Ammon's horn (tissue), 1 donor: Measurements from ENCODE around the gene BRF1.

Experiments used
- DNase-seq: peaks from one replicate; pipeline ENCODE4 v3.0.0-alpha.2; 2016; ENCODE audit warnings: low spot score

Gene BRF1

DNA sequence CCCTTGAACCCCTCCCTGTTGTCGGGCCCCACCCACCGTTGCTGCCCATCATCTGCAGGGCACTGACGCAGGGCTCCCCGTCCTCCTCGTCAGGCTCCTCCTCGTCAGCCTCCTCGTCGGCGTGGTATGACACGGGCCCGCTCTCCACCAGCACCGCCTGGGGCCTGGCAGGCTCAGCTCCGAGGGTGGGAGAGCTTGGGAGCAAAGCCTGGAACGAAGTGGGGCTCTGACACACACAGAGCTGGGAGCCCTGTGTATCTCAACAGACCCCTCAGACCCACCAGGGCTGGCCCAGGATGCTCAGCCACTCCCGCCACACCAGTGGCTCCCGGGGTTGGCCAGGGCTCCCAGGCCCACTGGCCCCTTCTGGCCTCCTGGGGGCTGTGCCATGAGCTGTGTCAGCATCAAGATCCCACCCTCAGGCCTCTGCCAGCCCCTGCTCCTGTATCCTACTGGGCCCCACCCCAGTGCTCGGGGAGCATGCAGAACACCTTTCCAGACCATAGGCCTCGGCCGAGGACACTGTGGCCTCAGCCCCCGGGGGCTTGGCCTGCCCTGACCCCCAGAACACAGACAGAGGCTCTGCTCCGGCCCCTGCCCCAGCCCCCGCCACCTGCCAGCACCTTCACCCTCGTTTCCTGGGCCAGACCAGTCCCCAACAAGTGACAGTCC is 89.6 kb downstream of the BRF1 start:
- DNase-seq = no peak

- no peak for DNase-seq
Measured at GRCh38 chr14:105210266-105211025, 90.4 kb downstream of the BRF1 start.

DNA sequence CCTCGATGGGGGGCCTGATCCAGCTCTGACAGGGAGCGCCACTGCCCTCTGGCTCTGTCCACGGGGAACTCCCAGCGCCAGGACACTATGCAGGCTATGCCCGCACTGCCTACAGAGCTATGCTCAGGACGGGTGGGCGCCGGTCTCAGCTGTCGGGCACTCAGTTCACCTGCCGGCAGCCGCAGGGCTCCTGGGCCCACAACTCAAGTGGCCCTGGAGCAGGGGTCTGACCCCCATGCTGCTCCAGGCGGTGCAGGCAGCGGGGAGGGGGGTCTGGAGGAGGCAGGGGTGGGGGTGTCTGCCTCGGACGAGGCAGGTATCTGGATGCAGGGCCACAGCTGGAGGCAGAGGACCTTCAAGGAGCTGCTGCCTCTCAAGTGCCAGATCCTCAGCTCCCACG is 91.2 kb downstream of the BRF1 start:
- DNase-seq = no peak

DNA sequence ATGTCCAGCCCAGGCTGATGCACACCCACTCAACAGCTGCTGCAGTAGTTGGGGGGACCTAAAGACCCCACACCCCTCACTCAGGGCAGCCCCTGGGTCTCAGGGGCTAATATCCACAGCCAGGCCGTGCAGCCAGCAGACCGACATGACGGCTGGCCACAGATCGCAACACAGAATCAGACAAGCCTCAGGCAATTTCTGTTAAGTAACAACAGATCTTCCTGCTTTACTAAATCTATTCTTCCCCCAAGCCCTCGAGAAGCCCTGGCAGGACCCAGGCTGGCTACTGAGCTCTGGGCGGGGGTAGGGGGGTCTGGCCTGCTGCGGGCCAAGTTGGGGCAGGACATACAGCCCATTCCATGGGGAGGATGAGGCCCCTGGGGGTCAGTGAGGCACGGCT is 91.7 kb downstream of the BRF1 start:
- DNase-seq = no peak

DNA sequence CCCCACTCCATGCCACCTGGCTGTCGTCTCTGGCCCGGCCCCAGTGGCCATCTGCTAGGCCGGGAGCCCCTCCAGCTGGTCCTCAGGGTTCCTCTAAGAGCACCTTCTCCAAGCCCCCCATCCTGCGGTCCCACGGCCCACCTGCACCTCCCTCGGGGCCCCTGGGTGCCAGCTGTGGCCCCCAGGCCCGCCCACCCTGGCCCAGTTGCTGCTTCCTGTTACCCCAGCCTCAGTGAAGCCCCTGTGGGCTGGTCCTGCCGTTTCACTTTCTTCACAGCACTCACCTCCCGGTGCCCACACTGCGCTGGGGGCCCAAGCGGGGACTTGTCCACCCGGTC is 92.1 kb downstream of the BRF1 start:
- no peak for DNase-seq

GRCh38 chr14:105207996-105208737 is 92.6 kb downstream of the BRF1 start:
- no peak for DNase-seq

DNA sequence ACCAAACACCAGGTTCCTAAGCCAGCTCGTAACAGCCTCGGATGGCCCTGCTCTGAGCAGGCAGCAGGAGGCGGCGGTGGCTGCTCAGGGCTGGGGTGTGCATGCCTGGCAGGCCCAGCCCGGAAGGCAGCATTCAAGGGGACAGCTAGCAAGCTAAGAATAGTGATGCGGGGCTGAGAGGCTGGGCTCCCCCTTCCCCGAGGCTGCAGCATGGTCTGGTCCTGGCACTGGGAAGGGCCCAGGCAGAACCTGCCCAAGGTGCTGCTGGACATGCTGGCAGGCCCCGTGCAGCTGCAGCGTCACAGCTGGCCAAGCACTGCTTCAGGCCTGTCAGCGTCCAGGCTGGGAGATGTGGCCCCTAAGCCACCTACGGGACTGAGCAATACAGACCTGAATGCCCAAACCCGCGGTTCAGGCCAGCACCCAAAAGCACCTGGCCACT is 93.3 kb downstream of the BRF1 start:
- no peak for DNase-seq

- no peak for DNase-seq
Measured at GRCh38 chr14:105206873-105207272, 93.9 kb downstream of the BRF1 start.

DNA sequence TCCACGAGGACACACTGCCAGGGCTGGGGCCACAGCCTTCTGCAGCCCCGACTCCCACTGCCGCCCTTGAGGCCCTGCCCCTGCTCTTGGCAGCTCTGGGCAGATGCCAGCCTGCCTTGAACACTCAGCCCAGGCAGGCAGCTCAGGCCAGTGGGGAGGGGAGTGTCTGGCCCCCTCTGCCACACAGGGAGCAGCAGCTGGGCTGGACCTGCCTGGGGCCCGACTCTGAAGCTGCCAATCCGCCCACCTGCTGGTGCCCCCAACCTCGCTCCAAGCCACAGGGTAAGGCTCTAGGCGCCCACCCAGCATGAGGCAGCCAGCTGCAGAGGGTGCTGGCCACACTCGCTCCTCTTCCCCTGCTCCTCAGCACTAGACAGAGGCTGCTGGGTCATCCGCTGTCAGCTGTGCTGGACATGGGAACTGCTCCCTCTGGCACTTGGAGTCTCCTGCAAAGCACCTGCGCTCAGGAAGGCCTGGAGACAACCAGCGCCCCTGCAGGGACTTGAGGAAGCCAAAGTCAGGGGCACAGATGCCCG is 95.1 kb downstream of the BRF1 start:
- no peak for DNase-seq

DNA sequence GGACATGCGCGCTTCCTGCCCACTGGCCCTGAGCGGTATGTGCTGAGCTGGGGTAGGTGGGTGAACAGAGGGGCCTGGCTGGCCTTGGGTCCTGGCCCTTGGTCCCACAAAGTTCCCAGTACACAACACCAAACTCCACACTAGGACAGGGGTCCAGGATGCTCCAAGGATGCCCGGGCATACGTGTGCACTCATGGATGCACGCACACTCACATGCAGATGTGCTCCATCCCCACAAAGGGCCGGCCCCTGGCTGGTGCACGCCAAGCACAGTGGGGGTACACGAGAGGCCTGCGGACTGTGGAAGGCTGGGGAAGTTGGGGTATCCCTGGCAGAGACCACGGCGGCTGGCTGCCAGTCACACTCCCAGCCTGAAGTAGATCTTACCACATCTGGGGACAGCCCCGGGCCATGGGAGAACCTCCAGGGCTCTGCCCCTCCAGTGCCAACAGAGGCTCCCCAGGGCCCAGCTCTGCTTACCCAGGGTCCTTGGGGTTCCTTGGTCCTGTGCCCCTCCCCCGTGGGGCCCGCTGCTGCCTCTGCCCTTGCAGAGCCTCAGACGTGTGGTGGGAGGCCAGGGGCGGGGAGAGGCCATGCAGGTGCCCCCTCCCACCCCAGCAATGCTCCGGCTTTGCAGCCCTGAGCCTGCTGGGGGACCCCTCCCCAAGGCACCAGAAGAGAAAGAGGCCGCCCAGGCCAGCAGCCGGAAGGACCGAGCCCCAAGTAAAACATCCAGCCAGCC is 95.7 kb downstream of the BRF1 start:
- no peak for DNase-seq

DNA sequence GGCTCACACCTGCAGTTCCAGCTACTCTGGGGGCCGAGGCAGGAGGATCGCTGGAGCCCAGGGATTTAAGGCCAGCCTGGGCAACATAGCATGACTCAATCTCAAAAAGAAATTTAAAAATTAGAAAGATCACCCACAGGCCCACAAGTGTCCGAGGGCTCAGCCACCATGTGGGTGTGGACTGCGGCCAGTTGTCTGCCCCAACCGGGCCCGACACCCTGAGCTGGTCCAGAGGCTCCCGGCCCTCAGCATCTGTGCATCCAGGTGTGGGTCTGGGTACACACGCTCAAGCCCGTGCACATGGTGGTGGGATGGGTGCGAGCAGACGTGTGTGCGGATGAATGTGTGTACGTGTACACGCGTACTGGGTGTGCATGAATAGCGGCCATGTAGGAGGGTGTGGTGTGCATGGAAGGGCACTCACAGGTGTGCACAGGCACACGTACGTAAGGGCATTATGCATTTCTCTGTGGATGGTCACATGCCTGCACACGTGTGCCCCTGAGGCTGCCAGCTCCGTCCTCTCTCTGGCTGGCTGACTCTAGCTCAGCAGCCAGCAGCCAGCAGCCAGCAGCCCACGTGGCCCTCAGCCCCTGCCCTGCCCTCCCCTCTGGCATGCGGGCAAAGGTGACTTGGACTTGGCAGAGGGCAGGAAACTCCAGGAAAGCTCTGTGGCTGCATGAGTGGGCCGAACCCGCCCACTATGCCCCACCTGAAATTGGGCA is 96.4 kb downstream of the BRF1 start:
- DNase-seq = peak; percentile 82

GRCh38 chr14:105203701-105204100 is 97.1 kb downstream of the BRF1 start:
- DNase-seq = no peak

- peak; percentile 64 for DNase-seq
Measured at GRCh38 chr14:105203057-105203531, 97.7 kb downstream of the BRF1 start.

GRCh38 chr14:105201925-105202513 is 98.8 kb downstream of the BRF1 start:
- DNase-seq = no peak

DNA sequence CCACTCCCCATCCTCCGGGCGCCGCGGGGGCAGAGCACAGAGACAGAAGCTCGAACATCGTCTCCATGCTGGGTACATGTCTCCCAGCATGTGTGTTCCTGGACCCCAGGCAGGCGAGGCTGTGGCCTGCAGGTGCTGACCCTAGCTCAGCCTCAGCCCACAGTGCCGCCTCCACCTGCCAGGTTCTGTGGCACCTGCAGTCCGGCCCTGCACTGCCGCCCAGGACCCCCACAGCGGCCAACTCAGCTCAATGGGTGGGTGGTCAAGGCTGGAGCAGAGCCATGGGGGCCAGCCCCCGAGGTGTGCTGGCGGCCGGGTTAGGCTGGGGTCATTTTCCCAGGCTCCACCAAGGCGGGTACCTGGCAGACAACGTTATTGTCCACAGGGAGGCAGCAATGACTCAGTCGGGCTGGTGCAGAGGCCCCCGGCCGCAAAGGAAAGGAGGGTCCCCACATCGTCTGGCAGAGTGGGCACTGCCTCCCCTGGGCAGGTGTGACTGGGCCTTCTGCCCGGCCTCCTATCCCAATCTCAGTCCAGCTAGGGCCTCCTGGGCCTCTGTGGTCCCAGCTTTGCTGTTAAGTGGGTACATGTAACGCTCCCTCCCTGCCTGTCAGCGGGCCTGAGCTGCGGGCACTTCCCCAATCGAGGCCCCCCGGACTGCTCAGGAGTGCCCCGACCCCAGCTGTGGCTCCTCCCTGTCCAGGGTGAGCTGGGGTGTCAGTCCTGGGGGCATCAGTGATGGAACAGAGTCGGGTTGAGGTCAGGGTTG is 99.5 kb downstream of the BRF1 start:
- no peak for DNase-seq

DNA sequence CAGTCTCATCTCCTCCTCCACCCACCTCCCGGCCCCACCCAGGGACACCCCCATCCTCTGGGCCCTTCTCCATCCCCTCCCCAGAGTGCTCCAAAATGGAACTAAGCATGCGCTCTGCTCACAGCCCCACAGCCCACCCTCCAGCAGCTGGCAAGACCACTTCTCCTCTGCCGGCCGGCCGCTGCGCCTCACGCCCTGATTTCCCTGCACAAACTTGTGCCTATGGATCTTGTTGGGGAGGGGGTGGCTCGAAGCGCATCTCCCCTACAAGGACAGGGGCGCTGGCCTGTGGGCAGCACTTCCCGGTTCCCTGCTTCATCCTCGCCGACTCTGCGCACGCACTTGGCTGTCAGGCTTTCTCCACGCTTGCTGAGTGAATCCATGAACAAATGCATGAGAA is 100.2 kb downstream of the BRF1 start:
- DNase-seq = no peak

- no peak for DNase-seq
Measured at GRCh38 chr14:105200074-105200473, 100.7 kb downstream of the BRF1 start.

GRCh38 chr14:105199093-105199492 is 101.7 kb downstream of the BRF1 start:
- DNase-seq = no peak

DNA sequence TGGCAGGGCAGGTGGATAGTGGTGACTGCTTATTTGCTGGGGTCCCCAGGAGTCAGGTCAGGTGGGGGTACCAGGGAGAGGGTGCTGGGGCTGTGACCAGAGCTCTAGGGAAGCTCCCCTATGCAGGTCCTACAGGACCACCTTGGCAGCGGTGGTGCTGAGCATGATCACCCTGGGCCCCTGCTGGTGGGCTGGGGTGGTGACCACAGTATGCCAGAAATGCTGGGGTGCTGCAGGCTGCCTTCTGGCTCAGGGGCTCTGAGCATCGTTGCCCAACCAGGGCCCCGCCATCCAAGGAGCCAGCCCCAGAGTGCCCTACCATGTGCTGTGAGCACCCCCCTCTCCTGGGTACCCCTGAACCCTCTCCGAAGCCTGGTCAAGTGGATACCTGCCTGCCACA is 102.2 kb downstream of the BRF1 start:
- DNase-seq = no peak

DNA sequence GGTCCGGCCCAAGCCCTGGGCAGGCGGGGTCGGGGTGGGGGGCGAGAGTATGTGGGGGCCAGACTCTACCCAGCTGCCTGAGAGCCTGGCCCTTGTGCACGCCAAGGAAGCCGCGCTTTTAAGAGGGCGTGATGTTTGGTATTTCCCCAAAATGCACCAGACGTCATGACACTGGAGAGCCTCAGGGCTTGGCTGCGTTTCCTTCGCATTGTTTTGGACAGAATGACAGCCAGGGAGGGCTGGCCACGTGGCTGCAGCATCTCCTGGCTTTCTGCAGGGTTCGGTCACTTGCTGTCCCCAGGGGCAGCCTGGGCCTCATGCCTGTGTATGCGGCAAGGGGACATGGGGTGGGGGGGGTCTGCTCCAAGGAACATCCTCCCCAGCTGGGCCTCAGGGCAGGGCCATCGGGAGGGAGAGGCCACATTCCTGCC is 103.6 kb downstream of the BRF1 start:
- peak; percentile 47 for DNase-seq
